ENCODE results near the gene CYP26B1. TPM values are rescaled to one million over a fixed set of nuclear protein-coding genes. Genes with fewer than 3 reads are reported as not detected.

Gene CYP26B1
- total RNA-seq, 1 experiment from 2014 or later = 0.94 TPM

GRCh38 chr2:72113847-72114692 lies 33.6 kb downstream of the CYP26B1 start:
- DNase-seq (ENCODE audit: extremely low read depth, low read depth) = no peak

GRCh38 chr2:72112981-72113846 lies 34.4 kb downstream of the CYP26B1 start:
- no peak for DNase-seq (ENCODE audit: extremely low read depth, low read depth)

GRCh38 chr2:72112401-72112800 lies 35.3 kb downstream of the CYP26B1 start:
- DNase-seq (ENCODE audit: extremely low read depth, low read depth) = no peak

- DNase-seq (ENCODE audit: extremely low read depth, low read depth) = no peak
Measured at GRCh38 chr2:72111061-72111460, 36.6 kb downstream of the CYP26B1 start.

GRCh38 chr2:72109904-72110303 lies 37.8 kb downstream of the CYP26B1 start:
- no peak for DNase-seq (ENCODE audit: extremely low read depth, low read depth)

GRCh38 chr2:72109291-72109690 lies 38.4 kb downstream of the CYP26B1 start:
- no peak for DNase-seq (ENCODE audit: extremely low read depth, low read depth)

- no peak for DNase-seq (ENCODE audit: extremely low read depth, low read depth)
Measured at GRCh38 chr2:72108121-72108520, 39.5 kb downstream of the CYP26B1 start.

GRCh38 chr2:72106978-72107377 lies 40.7 kb downstream of the CYP26B1 start:
- no peak for DNase-seq (ENCODE audit: extremely low read depth, low read depth)

GRCh38 chr2:72104821-72105588 lies 42.7 kb downstream of the CYP26B1 start:
- DNase-seq (ENCODE audit: extremely low read depth, low read depth) = no peak

GRCh38 chr2:72103690-72104089 lies 44.0 kb downstream of the CYP26B1 start:
- DNase-seq (ENCODE audit: extremely low read depth, low read depth) = no peak

- DNase-seq (ENCODE audit: extremely low read depth, low read depth) = no peak
Measured at GRCh38 chr2:72103161-72103560, 44.5 kb downstream of the CYP26B1 start.

GRCh38 chr2:72098935-72099334 lies 48.7 kb downstream of the CYP26B1 start:
- DNase-seq (ENCODE audit: extremely low read depth, low read depth) = no peak

- DNase-seq (ENCODE audit: extremely low read depth, low read depth) = no peak
Measured at GRCh38 chr2:72097276-72097675, 50.4 kb downstream of the CYP26B1 start.

GRCh38 chr2:72096181-72096580 lies 51.5 kb downstream of the CYP26B1 start:
- no peak for DNase-seq (ENCODE audit: extremely low read depth, low read depth)

GRCh38 chr2:72095364-72095763 lies 52.3 kb downstream of the CYP26B1 start:
- no peak for DNase-seq (ENCODE audit: extremely low read depth, low read depth)

- DNase-seq (ENCODE audit: extremely low read depth, low read depth) = no peak
Measured at GRCh38 chr2:72094701-72095100, 53.0 kb downstream of the CYP26B1 start.

GRCh38 chr2:72092111-72092510 lies 55.6 kb downstream of the CYP26B1 start:
- DNase-seq (ENCODE audit: extremely low read depth, low read depth) = no peak

- no peak for DNase-seq (ENCODE audit: extremely low read depth, low read depth)
Measured at GRCh38 chr2:72090781-72091482, 56.7 kb downstream of the CYP26B1 start.

GRCh38 chr2:72090271-72090720 lies 57.4 kb downstream of the CYP26B1 start:
- no peak for DNase-seq (ENCODE audit: extremely low read depth, low read depth)

- DNase-seq (ENCODE audit: extremely low read depth, low read depth) = no peak
Measured at GRCh38 chr2:72089537-72089936, 58.1 kb downstream of the CYP26B1 start.

All from NCI-H460 (cell line).